Endometrial microvascular endothelial cells (primary cell): ENCODE measurements around the gene CATSPERB. TPM values are rescaled to one million over a fixed set of nuclear protein-coding genes. Genes with fewer than 3 reads are reported as not detected.
"Not testable (repeated sequence)": the region's sequence is repeated elsewhere in the genome, so short reads cannot be mapped to it uniquely, and the experiment has no call there.

ENCODE experiments used
- in situ Hi-C: cut with HindIII; loops from 2 replicates; pipeline ENCODE4 v1.10.0; 2017; ENCODE audit warnings: low sequenced_read_pairs, low pct_unique_long_range_greater_than_20kb; ENCODE audit errors: inconsistent ontology term
- total RNA-seq: library from RNA; depleted of rRNA; stranded (reverse); fragments of >200 nt; gene quantifications from one replicate; pipeline ENCODE4 v1.2.3, GENCODE V29; 2015; ENCODE audit errors: inconsistent ontology term

CATSPERB gene
- total RNA-seq, 1 donor from 2014 or later, result not detected

DNA sequence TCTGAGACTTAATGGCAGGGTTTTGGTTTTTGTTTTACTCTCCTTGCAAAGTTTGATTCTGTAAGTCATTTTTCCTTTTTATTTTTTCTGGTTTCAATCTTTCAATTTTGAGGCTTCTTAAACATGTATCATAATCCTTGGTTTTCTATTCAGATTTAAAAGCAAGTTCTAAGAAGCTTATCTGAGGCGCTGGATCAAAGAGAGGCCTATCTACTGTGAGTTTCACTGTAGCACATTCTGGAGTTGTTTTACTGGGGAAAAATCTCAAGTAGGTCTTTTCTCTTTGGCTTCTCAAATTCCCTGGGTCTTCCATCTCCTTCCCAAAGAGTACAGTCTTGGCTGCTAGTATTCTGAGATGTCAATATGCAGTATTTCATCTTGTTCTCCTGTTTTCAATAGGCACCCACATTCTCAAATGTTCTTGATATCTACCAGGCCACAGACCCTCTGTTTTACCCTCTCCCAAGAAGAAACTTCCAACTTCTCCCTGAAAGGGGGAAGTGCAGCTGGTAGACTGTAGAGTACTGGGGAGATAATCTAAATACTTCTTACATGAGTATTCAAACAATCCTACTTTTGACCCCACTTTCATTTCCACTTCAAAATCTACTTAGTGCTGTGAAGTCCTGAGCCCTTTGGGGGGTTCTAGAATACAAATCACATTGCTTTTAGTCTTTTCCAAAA lies 10.9 kb upstream of the CATSPERB start:
- in situ Hi-C loops, result no loop called here

DNA sequence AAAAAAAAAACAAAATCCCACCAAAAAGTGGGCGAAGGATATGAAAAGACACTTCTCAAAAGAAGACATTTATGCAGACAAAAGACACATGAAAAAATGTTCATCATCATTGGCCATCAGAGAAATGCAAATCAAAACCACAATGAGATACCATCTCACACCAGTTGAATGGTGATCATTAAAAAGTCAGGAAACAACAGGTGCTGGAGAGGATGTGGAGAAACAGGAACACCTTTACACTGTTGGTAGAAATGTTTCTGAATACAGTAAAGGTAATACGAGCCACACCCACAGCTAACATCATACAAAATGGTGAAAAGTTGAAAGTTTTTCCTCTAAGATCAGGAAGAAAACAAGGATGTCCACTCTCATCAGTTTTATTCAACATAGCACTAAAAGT lies 8.0 kb upstream of the CATSPERB start:
- in situ Hi-C loops, result not testable (repeated sequence)

DNA sequence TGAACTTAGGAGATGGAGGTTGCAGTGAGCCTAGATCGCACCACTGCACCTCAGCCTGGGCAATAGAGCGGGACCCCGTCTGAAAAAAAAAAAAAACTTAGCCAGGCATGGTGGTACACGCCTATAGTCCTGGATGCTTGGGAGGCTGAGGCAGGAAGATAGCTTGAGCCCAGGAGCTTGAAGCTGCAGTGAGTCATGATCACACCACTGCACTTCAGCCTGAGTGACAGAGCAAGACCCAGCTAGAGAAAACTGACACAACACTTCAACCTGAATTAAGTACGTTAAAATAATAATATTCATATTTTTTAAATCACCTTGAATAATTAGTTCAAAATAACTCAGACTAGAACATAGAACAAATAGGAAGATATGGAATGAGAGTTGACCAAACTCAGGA lies 5.7 kb upstream of the CATSPERB start:
- in situ Hi-C loops, result no loop called here

DNA sequence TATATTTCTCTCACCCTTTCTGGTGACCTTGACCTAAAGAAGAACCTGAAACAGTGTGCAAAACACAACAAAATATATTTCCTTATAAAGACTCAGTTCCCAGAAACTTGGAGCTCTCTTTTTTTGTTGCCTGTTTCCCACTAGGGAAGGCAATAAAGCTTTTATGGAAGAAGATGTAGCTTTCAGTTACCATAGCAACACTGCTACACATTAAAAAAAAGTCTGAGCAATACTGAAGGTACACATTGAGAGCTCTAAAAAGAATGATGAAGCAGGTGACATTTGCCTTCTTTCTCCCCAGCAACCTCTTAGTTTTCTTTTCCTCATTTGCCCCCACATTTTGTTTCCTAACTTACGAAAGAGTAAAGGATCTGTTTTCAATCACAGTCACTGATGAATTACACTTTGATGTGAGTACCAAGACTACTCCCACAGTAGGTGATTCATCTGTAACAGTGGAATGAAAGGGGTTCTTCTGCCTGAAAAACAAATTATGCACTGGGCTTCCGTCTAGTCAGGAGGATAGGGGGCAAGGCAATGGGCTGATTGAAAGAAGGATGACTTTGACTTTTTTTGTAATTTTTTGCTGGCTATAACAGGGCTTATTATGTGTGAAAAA lies 1.1 kb upstream of the CATSPERB start:
- in situ Hi-C loops, result no loop called here

DNA sequence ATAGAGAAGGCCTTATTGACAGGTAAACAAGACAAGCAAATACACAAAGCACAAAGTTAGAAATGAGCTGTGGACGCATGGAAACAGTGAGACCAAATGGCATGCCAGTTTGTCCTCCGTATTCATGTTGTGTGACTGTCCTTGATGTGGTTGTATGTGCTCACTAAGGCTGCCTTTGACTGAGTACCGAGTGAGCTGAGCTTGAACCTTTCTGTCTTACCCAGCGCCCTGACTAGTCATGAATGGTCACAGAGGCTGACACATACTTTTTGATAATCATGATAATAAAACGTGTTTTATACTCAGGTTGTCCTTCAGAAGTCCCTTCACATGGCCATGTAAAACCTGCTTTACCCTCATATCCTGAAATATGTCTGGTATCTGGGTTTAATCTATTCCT lies 553 bp upstream of the CATSPERB start:
- in situ Hi-C loops, result no loop called here

DNA sequence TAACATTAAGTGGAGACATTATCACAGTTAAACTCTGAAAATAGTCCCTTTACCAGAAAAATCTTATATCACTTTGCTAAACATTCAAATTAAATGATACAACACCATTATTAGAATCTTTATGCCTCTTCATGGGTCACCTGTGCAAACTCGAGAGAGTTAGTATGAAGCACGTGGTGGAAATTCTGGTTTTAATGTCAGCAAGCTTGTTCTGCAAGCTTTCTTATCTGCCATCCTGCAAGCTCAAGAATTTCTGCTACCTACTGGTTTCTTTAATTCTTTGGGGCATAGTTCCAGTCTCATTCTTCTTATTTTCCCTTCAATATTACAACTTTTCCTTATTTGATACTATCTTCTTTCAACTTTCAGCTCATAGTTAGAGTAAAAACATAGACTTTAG lies 868 bp downstream of the CATSPERB start:
- in situ Hi-C loops, result no loop called here

DNA sequence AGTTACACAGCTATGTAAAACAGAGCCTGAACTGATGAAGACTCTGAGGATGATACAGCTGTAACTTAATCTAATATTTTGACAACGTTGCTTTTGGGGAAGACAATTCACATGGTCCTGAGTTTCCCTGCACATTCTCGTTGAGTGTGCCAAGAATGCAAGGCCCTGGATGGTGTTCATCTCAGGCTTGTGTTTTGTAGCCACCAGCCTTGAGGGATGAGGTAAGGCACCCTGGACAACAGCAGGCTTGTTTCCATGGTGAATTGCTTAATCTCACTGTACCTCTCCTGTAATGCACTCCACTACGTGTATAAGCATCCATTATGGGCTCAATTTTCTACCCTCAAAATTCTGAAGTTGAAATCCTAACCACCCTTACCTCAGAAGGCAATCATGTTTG lies 2.1 kb downstream of the CATSPERB start:
- in situ Hi-C loops, result no loop called here

DNA sequence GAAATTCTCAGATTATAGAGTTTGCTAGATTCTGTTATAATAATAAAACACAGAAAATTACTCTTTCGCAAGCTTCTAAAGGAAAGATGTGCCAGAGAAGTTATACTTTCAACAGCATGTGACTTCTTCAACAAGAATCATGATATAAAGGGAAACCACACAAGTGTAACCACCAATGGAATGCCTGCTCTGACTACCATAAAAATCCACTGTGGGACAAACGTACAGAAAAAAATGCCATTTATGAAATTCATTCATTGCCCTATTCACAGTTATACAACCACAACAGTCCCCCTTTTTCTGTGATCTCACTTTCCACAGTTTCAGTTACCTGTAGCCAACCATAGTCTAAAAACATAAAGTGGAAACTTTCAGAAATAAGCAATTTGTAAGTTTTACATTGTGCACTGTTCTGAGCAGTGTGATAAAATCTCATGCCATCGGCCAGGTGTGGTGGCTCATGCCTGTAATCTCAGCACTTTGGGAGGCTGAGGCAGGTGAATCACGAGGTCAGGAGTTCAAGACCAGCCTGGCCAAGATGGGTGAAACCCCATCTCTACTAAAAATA lies 3.2 kb downstream of the CATSPERB start:
- in situ Hi-C loops, result no loop called here

DNA sequence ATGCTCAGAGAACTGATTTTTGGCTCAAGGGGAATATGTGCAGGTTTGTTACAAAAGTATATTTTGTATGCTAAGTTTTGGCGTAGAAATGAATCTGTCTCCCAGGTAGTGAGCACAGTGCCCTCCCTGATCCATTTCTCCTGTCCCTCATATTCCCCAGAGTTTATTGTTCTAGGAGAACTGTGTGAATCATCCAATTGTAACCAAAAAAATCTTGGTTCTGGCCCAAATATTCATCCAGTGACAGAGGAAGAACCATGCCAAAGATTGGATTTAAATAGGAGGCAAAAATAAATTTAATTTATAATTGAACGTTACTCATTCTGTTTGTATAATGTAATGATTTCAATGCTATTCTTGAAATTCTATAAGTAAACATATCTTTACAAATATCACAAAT lies 4.8 kb downstream of the CATSPERB start:
- in situ Hi-C loops, result no loop called here

DNA sequence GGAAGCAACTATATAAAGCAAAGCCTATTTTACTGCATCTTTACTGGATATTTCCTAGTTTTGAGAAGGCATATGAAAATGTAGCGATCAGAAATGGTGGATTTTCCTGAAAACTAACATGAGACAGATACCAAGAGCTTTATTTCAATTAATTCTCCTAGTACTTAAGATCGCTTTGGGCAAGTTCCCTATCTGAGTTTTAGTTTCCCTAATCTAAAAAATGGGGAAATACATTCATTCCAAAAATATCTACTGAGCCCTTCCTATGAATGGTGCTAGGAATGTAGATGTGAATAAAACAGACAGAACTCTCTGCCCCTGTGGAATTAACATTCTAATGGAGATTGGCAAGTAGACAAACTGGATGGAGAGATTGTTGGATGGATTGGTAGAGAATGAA lies 8.4 kb downstream of the CATSPERB start:
- in situ Hi-C loops, result no loop called here

DNA sequence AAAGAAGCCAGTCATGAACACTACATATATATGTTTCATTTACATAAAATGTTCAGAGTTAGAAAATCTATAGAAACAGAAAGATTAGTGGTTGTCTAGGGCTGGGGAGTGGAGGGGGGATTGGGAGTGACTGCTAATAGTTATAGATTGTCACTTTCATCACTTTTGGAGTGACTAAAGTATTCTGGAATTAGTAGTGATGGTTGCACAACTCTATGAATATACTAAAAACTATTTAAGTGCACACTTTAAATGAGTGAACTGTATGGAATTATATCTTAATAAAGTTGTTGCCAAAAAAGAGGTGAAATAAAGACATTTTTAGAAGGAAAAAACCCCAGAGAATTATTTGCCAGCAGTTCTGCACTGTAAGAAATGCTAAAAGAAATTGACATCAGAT lies 9.5 kb downstream of the CATSPERB start:
- in situ Hi-C loops, result no loop called here

DNA sequence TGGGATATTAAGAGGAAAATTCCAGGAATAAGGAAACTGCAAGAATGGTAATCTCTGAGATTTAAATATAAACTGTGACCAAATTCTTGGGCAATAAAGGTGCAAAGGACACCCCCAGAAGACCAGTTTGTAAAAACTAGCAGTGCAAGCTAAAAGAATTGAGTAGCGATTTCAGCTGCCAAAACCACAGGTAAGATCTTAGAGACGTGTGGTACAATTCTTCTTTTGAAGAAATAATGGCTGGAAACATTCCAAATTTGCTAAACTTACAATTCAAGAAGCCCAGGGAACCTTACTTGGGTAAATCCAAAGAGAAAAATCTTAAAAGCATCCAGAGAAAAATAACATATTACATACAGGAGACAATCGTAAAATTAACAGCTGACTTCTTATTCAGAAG lies 12.0 kb downstream of the CATSPERB start:
- in situ Hi-C loops, result no loop called here

DNA sequence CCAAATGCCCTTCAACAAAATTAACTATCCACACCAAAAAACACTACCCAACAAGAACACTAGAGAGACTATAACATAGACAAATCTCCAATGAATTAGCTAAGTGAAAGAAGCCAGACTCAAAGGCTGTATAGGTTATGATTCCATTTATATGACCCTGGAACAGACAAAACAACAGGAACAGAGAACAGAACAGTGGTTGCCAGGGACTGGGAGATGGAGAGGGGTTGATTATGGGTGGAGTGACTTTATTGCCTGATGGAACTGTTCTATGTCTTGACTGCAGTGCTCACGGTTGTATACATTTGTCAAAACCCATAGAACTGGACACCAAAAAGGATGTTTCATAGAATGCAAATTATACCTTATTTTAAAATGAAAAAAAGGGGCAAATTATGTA lies 14.9 kb downstream of the CATSPERB start:
- in situ Hi-C loops, result no loop called here

DNA sequence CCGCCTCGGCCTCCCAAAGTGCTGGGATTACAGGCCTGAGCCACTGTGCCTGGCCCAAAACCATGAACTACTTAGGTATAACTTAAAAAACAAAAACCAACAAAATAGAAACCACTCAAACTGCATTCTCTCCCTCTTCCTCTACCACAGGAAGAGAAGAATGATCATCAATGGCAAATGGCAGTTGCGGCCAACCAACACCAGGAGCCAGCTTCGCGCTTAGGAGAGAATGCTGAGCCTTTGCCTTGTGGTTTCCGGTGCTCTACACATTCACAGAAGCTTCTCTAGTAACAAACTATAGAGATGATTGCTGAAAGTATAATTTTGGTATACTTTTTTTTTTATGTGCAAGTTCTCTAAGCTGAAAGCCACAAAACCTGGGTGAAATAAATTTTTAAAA lies 17.1 kb downstream of the CATSPERB start:
- in situ Hi-C loops, result no loop called here

DNA sequence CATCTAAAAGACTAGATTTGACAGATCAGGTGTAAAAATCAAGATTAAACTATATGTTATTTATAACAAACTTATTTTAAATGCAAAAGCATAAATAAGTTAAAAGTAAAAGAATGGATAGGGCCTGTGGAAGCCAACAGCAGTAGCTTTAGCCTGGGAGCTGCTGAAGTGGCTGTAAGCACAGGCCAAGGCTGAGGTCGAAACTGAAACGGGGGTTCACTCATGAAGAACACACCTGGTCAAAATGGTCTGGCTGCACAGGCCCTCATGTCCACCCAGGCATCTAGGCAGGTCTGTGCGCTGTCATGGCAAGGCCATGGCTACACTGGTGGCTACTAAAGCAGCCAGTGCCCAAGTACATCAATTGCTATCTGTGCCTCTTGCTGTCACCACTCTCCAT lies 23.1 kb downstream of the CATSPERB start:
- in situ Hi-C loops, result no loop called here

DNA sequence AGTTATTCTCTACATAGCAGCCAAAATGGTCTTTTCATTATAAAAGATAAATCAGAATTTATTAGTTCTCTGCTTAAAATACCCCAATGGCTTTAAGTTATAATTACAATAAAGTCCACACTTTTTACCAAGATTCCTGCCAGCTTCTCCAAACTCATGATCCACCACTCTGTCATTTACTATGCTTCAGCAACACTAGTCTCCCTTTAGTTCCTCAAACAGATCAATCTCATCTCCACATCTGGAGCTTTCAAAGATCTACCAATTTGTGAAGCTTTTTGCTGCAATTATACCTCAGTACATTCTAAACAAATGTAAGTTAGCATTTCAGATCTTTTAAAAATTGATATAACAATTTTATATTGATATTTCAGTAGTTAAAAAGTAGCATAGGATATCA lies 24.9 kb downstream of the CATSPERB start:
- in situ Hi-C loops, result no loop called here

DNA sequence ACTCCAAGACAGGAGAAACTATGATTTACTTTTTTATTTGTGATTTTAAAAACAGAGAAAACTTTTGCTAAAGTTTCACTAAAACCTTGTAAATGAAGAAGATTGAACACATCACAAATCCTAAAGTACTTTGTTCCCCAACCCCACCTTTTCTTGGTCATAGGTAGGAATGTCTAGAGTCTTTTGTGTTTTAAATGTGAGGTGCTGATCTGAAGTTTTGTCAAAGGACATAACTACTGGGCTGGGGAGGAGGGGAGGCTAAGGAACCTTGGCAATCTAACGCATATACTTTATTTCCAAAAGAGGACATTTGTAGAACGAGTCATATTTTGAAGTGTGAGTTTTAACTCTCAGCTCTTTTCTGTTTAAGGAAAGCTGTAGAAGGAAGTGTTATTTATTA lies 37.2 kb downstream of the CATSPERB start:
- in situ Hi-C loops, result no loop called here

DNA sequence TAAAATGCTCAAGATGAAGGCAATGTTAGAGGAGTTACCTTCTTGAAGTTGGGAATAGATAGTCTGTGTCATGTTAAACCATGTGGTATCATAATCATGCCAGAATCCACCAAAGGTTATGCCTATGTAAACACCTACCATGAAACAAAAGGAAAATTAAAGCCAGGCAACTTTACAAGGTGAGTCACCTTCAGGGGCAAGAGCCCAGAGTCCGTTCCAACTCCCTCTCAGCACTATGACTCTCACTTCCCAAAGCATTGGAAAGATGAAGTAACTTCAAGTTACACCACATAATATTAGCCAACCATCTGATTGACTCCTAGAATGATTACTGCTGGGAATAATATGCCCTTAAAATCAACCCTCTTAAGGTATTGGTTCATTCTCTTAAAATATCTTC lies 38.5 kb downstream of the CATSPERB start:
- in situ Hi-C loops, result no loop called here

DNA sequence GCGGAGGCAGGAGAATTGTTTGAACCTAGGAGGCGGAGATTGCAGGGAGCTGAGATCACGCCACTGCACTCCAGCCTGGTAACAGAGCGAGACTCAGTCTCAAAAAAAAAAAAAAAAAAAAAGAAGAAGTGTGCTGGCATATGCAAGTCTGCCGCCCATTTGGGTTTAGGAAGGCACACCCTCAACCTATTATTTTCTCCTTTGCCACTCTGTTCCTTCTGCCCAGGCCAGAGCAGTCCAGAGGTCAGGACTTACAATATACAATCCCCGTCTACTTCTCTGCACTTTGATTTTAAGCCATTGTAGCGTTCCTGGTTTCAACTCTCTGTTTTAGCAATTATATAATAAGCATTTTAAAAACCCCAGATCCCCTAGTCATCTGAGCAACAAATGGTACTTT lies 39.8 kb downstream of the CATSPERB start:
- in situ Hi-C loops, result no loop called here

DNA sequence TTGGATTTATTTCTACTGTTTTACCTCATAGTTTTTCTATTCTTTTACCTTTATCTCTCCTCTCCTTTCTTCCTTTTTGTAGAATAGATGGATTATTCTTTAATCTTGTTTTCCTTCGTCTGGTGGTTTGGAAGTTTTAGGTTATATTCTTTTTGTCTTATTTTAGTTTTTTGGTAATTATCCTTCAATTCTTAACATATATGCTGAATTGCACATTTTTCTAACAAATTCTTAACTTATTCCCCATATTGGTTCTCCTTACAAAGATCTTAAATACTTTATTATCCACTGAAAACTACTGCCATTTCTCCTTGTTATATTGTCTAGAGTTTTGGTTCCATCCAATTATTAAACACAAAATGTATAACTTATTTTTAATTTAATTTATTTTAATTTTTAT lies 42.3 kb downstream of the CATSPERB start:
- in situ Hi-C loops, result no loop called here

DNA sequence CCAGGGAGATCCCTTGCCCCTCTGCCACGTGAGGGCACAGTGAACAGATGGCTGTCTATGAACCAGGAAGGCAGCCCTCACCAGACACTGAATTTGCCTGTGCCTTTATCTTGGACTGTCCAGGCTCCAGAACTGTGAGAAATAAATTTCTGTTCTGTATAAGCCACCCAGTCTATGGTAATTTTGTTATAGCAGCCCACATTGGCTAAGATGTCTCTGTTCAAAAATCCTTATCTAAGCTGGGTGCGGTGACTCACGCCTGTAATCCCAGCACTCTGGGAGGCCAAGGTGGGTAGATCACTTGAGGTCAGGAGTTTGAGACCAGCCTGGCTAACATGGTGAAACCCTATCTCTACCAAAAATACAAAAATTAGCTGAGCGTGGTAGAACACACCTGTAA lies 44.5 kb downstream of the CATSPERB start:
- in situ Hi-C loops, result not testable (repeated sequence)
